ENCODE data around the gene ABCE1. TPM values are rescaled to one million over a fixed set of nuclear protein-coding genes. Genes with fewer than 3 reads are reported as not detected.
A peak's percentile ranks its signal among the peaks of the same experiment; 100 is the strongest.

Gene ABCE1
- total RNA-seq, 1 experiment from 2014 or later = 163 TPM

GRCh38 chr4:145061318-145061920 is 36.7 kb upstream of the ABCE1 start:
- intact Hi-C loops (cut with micrococcal nuclease; ENCODE audit: unreplicated experiment) = loop anchor here (2.0 to 10.0 kb wide), 3 partner anchors 437 to 885 kb away; no protein-coding TSS in a partner anchor
- POLR2A ChIA-PET (ENCODE audit: low non-redundant PET) = interaction anchor here (0.6 kb wide), 1 partner anchor 32 kb away, joined by 3 read pairs; no protein-coding TSS in a partner anchor

GRCh38 chr4:145066063-145066501 is 32.0 kb upstream of the ABCE1 start:
- CTCF ChIA-PET = no interaction called here
- BruUV-seq (replicated peaks) = no TSS peak

More at GRCh38 chr4:145061318-145061920, 36.7 kb upstream of the ABCE1 start:
- no peaks in the 10 kb centered on the region for H3K27me3 ChIP-seq (replicated peaks; ENCODE audit: insufficient read depth, low read depth, low read length, poor library complexity)
- DNase-seq (ENCODE audit: low spot score) = peak; percentile 69
- H3K4me3 ChIP-seq (ENCODE audit: low read depth, low read length, poor library complexity, severe bottlenecking) = no peak overlapping the region
- CTCF ChIA-PET = interaction anchor here (0.6 kb wide), 1 partner anchor 228 kb away, joined by 6 read pairs; no protein-coding TSS in a partner anchor
- no peaks in the 10 kb centered on the region for H3K36me3 ChIP-seq (ENCODE audit: insufficient read depth, low read length, poor library complexity, severe bottlenecking)
- TF ChIP-seq EZH2 (IDR thresholded peaks at IDR 0.05; ENCODE audit: borderline replicate concordance, low read depth, low read length, poor library complexity, severe bottlenecking) (no peak), CTCF (conservative IDR thresholded peaks at IDR 0.05; ENCODE audit: low read depth, low read length) (peak; percentile 61)
- no peak overlapping the region for H3K27ac ChIP-seq (ENCODE audit: low read depth, low read length, poor library complexity, severe bottlenecking)
- peaks cover 34% of the 10 kb centered on the region for H3K4me1 ChIP-seq (ENCODE audit: insufficient read depth, low read length, poor library complexity, severe bottlenecking)
- no TSS peak for BruUV-seq (replicated peaks)
- no peaks in the 10 kb centered on the region for H3K9me3 ChIP-seq (ENCODE audit: low read depth, low read length, poor library complexity, severe bottlenecking)

GRCh38 chr4:145069361-145069760 is 28.8 kb upstream of the ABCE1 start:
- TF ChIP-seq CTCF (conservative IDR thresholded peaks at IDR 0.05; ENCODE audit: low read depth, low read length) = no peak
- no peak for TF ChIP-seq EZH2 (IDR thresholded peaks at IDR 0.05; ENCODE audit: borderline replicate concordance, low read depth, low read length, poor library complexity, severe bottlenecking)
- Histone ChIP-seq H3K4me1 (ENCODE audit: insufficient read depth, low read length, poor library complexity, severe bottlenecking) (peaks cover 17% of the 10 kb centered on the region), H3K27ac (ENCODE audit: low read depth, low read length, poor library complexity, severe bottlenecking) (no peak overlapping the region), H3K9me3 (ENCODE audit: low read depth, low read length, poor library complexity, severe bottlenecking) (no peaks in the 10 kb centered on the region), H3K4me3 (ENCODE audit: low read depth, low read length, poor library complexity, severe bottlenecking) (no peak overlapping the region), H3K36me3 (ENCODE audit: insufficient read depth, low read length, poor library complexity, severe bottlenecking) (no peaks in the 10 kb centered on the region), H3K27me3 (replicated peaks; ENCODE audit: insufficient read depth, low read depth, low read length, poor library complexity) (no peaks in the 10 kb centered on the region)
- BruUV-seq (replicated peaks) = no TSS peak
- ChIA-PET POLR2A (ENCODE audit: low non-redundant PET) (no interaction called here), CTCF (no interaction called here)
- intact Hi-C loops (cut with micrococcal nuclease; ENCODE audit: unreplicated experiment) = loop anchor here (10.0 kb wide), 1 partner anchor 445 kb away; no protein-coding TSS in a partner anchor
- DNase-seq (ENCODE audit: low spot score) = no peak

More at GRCh38 chr4:145066063-145066501, 32.0 kb upstream of the ABCE1 start:
- no peak for TF ChIP-seq EZH2 (IDR thresholded peaks at IDR 0.05; ENCODE audit: borderline replicate concordance, low read depth, low read length, poor library complexity, severe bottlenecking)
- TF ChIP-seq CTCF (conservative IDR thresholded peaks at IDR 0.05; ENCODE audit: low read depth, low read length) = no peak
- Histone ChIP-seq H3K36me3 (ENCODE audit: insufficient read depth, low read length, poor library complexity, severe bottlenecking) (no peaks in the 10 kb centered on the region), H3K27ac (ENCODE audit: low read depth, low read length, poor library complexity, severe bottlenecking) (no peak overlapping the region), H3K4me1 (ENCODE audit: insufficient read depth, low read length, poor library complexity, severe bottlenecking) (peaks cover 20% of the 10 kb centered on the region), H3K27me3 (replicated peaks; ENCODE audit: insufficient read depth, low read depth, low read length, poor library complexity) (no peaks in the 10 kb centered on the region), H3K4me3 (ENCODE audit: low read depth, low read length, poor library complexity, severe bottlenecking) (no peak overlapping the region), H3K9me3 (ENCODE audit: low read depth, low read length, poor library complexity, severe bottlenecking) (no peaks in the 10 kb centered on the region)
- POLR2A ChIA-PET (ENCODE audit: low non-redundant PET) = no interaction called here
- intact Hi-C loops (cut with micrococcal nuclease; ENCODE audit: unreplicated experiment) = loop anchor here (10.0 kb wide), 1 partner anchor 441 kb away; no protein-coding TSS in a partner anchor
- DNase-seq (ENCODE audit: low spot score) = peak; percentile 81
